ENCODE results near the gene AKAP13. TPM values are rescaled to one million over a fixed set of nuclear protein-coding genes. Genes with fewer than 3 reads are reported as not detected.

The AKAP13 gene
- total RNA-seq, 1 experiment from 2014 or later, result 54.5 TPM

DNA sequence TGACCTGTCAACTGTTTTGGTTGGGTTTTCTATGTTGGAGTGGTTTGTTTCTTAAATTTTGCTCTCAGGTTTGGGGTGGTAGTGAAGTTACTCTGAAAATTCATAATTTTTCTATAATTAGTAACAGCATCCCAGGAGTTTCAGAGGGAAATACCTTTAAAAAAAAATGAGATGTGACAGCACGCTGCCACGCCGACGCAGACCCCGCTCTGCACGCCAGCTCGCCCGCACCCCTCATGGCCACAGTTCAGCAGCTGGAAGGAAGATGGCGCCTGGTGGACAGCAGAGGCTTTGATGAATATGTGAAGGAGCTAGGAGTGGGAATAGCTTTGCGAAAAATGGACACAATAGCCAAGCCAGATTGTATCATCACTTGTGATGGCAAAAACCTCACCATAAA is 34.6 kb downstream of the AKAP13 start:
- no peak overlapping the region for H3K27ac ChIP-seq (ENCODE audit: low read depth, low read length, poor library complexity, severe bottlenecking)
- POLR2A ChIA-PET (ENCODE audit: low non-redundant PET), result no interaction called here
- no peaks in the 10 kb centered on the region for H3K27me3 ChIP-seq (replicated peaks; ENCODE audit: insufficient read depth, low read depth, low read length, poor library complexity)

DNA sequence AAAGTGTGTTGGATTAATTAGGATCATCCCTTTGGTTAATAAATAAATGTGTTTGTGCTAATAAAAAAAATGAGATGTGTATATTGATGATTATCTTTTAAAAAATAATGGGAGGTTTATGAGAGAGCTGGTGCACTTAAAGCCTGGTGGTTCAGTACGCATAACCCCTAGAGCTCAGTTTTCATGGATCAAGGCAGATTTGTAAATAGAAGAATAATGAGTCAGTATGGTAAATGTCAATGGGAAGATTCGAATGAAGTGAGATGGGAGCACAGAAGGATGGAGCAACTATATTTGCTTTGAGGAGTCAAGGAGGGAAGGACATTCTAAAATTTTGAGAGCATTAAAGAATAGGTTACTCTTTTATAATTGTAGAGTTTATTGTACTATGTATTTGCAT is 35.4 kb downstream of the AKAP13 start:
- intact Hi-C loops (cut with micrococcal nuclease; ENCODE audit: unreplicated experiment), result no loop called here
- Histone ChIP-seq H3K27me3 (replicated peaks; ENCODE audit: insufficient read depth, low read depth, low read length, poor library complexity) (no peaks in the 10 kb centered on the region), H3K4me1 (ENCODE audit: insufficient read depth, low read length, poor library complexity, severe bottlenecking) (peaks cover 52% of the 10 kb centered on the region), H3K27ac (ENCODE audit: low read depth, low read length, poor library complexity, severe bottlenecking) (no peak overlapping the region), H3K9me3 (ENCODE audit: low read depth, low read length, poor library complexity, severe bottlenecking) (no peaks in the 10 kb centered on the region), H3K4me3 (ENCODE audit: low read depth, low read length, poor library complexity, severe bottlenecking) (no peak overlapping the region), H3K36me3 (ENCODE audit: insufficient read depth, low read length, poor library complexity, severe bottlenecking) (no peaks in the 10 kb centered on the region)
- POLR2A ChIA-PET (ENCODE audit: low non-redundant PET), result no interaction called here
- no peak for DNase-seq (ENCODE audit: low spot score)
- CTCF ChIA-PET, result interaction anchor here (0.7 to 2.7 kb wide), 3 partner anchors 11 to 119 kb away, joined by 3 to 17 read pairs (median 4); no protein-coding TSS in a partner anchor
- BruUV-seq (replicated peaks), result no TSS peak
- TF ChIP-seq, protein P1, sequence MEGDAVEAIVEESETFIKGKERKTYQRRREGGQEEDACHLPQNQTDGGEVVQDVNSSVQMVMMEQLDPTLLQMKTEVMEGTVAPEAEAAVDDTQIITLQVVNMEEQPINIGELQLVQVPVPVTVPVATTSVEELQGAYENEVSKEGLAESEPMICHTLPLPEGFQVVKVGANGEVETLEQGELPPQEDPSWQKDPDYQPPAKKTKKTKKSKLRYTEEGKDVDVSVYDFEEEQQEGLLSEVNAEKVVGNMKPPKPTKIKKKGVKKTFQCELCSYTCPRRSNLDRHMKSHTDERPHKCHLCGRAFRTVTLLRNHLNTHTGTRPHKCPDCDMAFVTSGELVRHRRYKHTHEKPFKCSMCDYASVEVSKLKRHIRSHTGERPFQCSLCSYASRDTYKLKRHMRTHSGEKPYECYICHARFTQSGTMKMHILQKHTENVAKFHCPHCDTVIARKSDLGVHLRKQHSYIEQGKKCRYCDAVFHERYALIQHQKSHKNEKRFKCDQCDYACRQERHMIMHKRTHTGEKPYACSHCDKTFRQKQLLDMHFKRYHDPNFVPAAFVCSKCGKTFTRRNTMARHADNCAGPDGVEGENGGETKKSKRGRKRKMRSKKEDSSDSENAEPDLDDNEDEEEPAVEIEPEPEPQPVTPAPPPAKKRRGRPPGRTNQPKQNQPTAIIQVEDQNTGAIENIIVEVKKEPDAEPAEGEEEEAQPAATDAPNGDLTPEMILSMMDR (conservative IDR thresholded peaks at IDR 0.05; ENCODE audit: low read depth, low read length), result no peak
- TF ChIP-seq EZH2 (IDR thresholded peaks at IDR 0.05; ENCODE audit: borderline replicate concordance, low read depth, low read length, poor library complexity, severe bottlenecking), result no peak

More for the DNA sequence above, 34.6 kb downstream of the AKAP13 start:
- TF ChIP-seq, protein P1 (conservative IDR thresholded peaks at IDR 0.05; ENCODE audit: low read depth, low read length), result no peak
- no peak for TF ChIP-seq EZH2 (IDR thresholded peaks at IDR 0.05; ENCODE audit: borderline replicate concordance, low read depth, low read length, poor library complexity, severe bottlenecking)
- intact Hi-C loops (cut with micrococcal nuclease; ENCODE audit: unreplicated experiment), result no loop called here
- CTCF ChIA-PET, result interaction anchor here (1.0 to 2.7 kb wide), 3 partner anchors 13 to 118 kb away, joined by 4 to 17 read pairs (median 4); no protein-coding TSS in a partner anchor
- no peaks in the 10 kb centered on the region for H3K9me3 ChIP-seq (ENCODE audit: low read depth, low read length, poor library complexity, severe bottlenecking)
- no peak overlapping the region for H3K4me3 ChIP-seq (ENCODE audit: low read depth, low read length, poor library complexity, severe bottlenecking)
- no TSS peak for BruUV-seq (replicated peaks)
- DNase-seq (ENCODE audit: low spot score), result no peak
- no peaks in the 10 kb centered on the region for H3K36me3 ChIP-seq (ENCODE audit: insufficient read depth, low read length, poor library complexity, severe bottlenecking)
- peaks cover 44% of the 10 kb centered on the region for H3K4me1 ChIP-seq (ENCODE audit: insufficient read depth, low read length, poor library complexity, severe bottlenecking)

DNA sequence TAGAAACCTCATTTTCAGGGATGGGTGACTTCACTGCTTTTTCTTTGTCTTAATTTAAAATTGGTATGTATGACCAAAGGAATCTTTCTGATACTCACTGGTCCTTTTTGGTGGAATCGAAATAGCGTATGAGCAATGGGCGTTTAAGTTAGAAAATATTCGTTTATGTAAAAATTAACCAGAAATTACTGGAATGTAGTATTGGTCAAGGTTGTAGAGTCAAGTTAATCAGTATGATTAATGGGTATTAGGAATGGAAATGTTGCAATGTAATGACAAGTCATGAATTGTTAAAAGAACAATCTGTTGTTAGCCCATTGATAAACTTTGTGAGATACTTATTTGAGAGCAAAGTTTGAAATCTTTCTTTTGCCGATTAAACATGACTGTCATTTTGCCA is 36.9 kb downstream of the AKAP13 start:
- no peak for DNase-seq (ENCODE audit: low spot score)
- POLR2A ChIA-PET (ENCODE audit: low non-redundant PET), result no interaction called here
- Histone ChIP-seq H3K36me3 (ENCODE audit: insufficient read depth, low read length, poor library complexity, severe bottlenecking) (no peaks in the 10 kb centered on the region), H3K27me3 (replicated peaks; ENCODE audit: insufficient read depth, low read depth, low read length, poor library complexity) (no peaks in the 10 kb centered on the region), H3K4me1 (ENCODE audit: insufficient read depth, low read length, poor library complexity, severe bottlenecking) (peaks cover 63% of the 10 kb centered on the region), H3K27ac (ENCODE audit: low read depth, low read length, poor library complexity, severe bottlenecking) (no peak overlapping the region), H3K4me3 (ENCODE audit: low read depth, low read length, poor library complexity, severe bottlenecking) (no peak overlapping the region), H3K9me3 (ENCODE audit: low read depth, low read length, poor library complexity, severe bottlenecking) (no peaks in the 10 kb centered on the region)
- intact Hi-C loops (cut with micrococcal nuclease; ENCODE audit: unreplicated experiment), result no loop called here
- TF ChIP-seq, protein P1 (conservative IDR thresholded peaks at IDR 0.05; ENCODE audit: low read depth, low read length), result no peak
- no peak for TF ChIP-seq EZH2 (IDR thresholded peaks at IDR 0.05; ENCODE audit: borderline replicate concordance, low read depth, low read length, poor library complexity, severe bottlenecking)
- BruUV-seq (replicated peaks), result no TSS peak
- CTCF ChIA-PET, result no interaction called here

All from A673 (cell line).